ENCODE results near the gene DDX25. TPM values are rescaled to one million over a fixed set of nuclear protein-coding genes. Genes with fewer than 3 reads are reported as not detected.

Gene DDX25
- total RNA-seq, 1 donor from 2014 or later = not detected

- no peaks in the 10 kb centered on the region for H3K9me3 Mint-ChIP-seq (ENCODE audit: unreplicated experiment)
- no peak overlapping the region for H3K27ac Mint-ChIP-seq (ENCODE audit: unreplicated experiment)
- H3K4me1 Mint-ChIP-seq (ENCODE audit: unreplicated experiment) = peaks cover 4% of the 10 kb centered on the region
- no peak for DNase-seq (ENCODE audit: extremely low spot score, unreplicated experiment)
- no peaks in the 10 kb centered on the region for H3K36me3 Mint-ChIP-seq (ENCODE audit: unreplicated experiment)
- H3K4me3 Mint-ChIP-seq (ENCODE audit: unreplicated experiment) = no peak overlapping the region
- peak; percentile 71 for TF ChIP-seq CTCF (IDR thresholded peaks at IDR 0.05)
- H3K27me3 Mint-ChIP-seq (ENCODE audit: unreplicated experiment) = peaks cover 21% of the 10 kb centered on the region
These were observed 37.6 kb downstream of the DDX25 start for GRCh38 chr11:125941619-125942611.

- Mint-ChIP-seq H3K27me3 (ENCODE audit: unreplicated experiment) (peaks cover 21% of the 10 kb centered on the region), H3K9me3 (ENCODE audit: unreplicated experiment) (no peaks in the 10 kb centered on the region), H3K36me3 (ENCODE audit: unreplicated experiment) (no peaks in the 10 kb centered on the region), H3K4me3 (ENCODE audit: unreplicated experiment) (no peak overlapping the region), H3K27ac (ENCODE audit: unreplicated experiment) (no peak overlapping the region), H3K4me1 (ENCODE audit: unreplicated experiment) (peaks cover 4% of the 10 kb centered on the region)
- peak; percentile 83 for DNase-seq (ENCODE audit: extremely low spot score, unreplicated experiment)
- TF ChIP-seq CTCF (IDR thresholded peaks at IDR 0.05) = no peak
These were observed 38.6 kb downstream of the DDX25 start for GRCh38 chr11:125942771-125943428.

GRCh38 chr11:125943661-125944349, 39.5 kb downstream of the DDX25 start:
- Mint-ChIP-seq H3K4me3 (ENCODE audit: unreplicated experiment) (no peak overlapping the region), H3K9me3 (ENCODE audit: unreplicated experiment) (no peaks in the 10 kb centered on the region), H3K36me3 (ENCODE audit: unreplicated experiment) (no peaks in the 10 kb centered on the region), H3K4me1 (ENCODE audit: unreplicated experiment) (peaks cover 4% of the 10 kb centered on the region), H3K27me3 (ENCODE audit: unreplicated experiment) (peaks cover 19% of the 10 kb centered on the region), H3K27ac (ENCODE audit: unreplicated experiment) (no peak overlapping the region)
- TF ChIP-seq CTCF (IDR thresholded peaks at IDR 0.05) = no peak
- DNase-seq (ENCODE audit: extremely low spot score, unreplicated experiment) = peak; percentile 70

GRCh38 chr11:125944350-125945010, 40.2 kb downstream of the DDX25 start:
- no peak overlapping the region for H3K4me3 Mint-ChIP-seq (ENCODE audit: unreplicated experiment)
- no peak for TF ChIP-seq CTCF (IDR thresholded peaks at IDR 0.05)

More at GRCh38 chr11:125944350-125945010, 40.2 kb downstream of the DDX25 start:
- no peaks in the 10 kb centered on the region for H3K36me3 Mint-ChIP-seq (ENCODE audit: unreplicated experiment)
- H3K27me3 Mint-ChIP-seq (ENCODE audit: unreplicated experiment) = peaks cover 15% of the 10 kb centered on the region
- peak; percentile 62 for DNase-seq (ENCODE audit: extremely low spot score, unreplicated experiment)
- no peak overlapping the region for H3K27ac Mint-ChIP-seq (ENCODE audit: unreplicated experiment)
- peaks cover 4% of the 10 kb centered on the region for H3K4me1 Mint-ChIP-seq (ENCODE audit: unreplicated experiment)
- no peaks in the 10 kb centered on the region for H3K9me3 Mint-ChIP-seq (ENCODE audit: unreplicated experiment)

Measured in osteocyte (in vitro differentiated cells).